Mesendoderm (in vitro differentiated cells): ENCODE measurements around the gene XPOT.

Experiments
- DNase-seq: peaks from one replicate; pipeline ENCODE4 v3.0.0; 2013
- H2AK5ac ChIP-seq: 2 replicates; pipeline ENCODE4 v1.6.1; 2013; ENCODE audit warnings: low read length, inconsistent platforms
- H2BK120ac ChIP-seq: 2 replicates; pipeline ENCODE4 v1.6.1; 2013; ENCODE audit warnings: low read depth, mild to moderate bottlenecking, low read length, moderate library complexity, mixed read lengths
- H2BK15ac ChIP-seq: replicated peaks from 2 replicates; pipeline ENCODE4 v1.6.1; 2013; ENCODE audit warnings: low read depth, mild to moderate bottlenecking, moderate library complexity
- H2BK5ac ChIP-seq: 2 replicates; pipeline ENCODE4 v1.6.1; 2013; ENCODE audit warnings: low read length, inconsistent platforms
- H3K18ac ChIP-seq: 2 replicates; pipeline ENCODE4 v1.6.1; 2013; ENCODE audit warnings: mild to moderate bottlenecking, low read length, mixed read lengths
- H3K23ac ChIP-seq: one replicate; pipeline ENCODE4 v1.6.1; 2013; ENCODE audit warnings: low read length
- H3K27ac ChIP-seq: 2 replicates; pipeline ENCODE4 v1.5.1; 2013; ENCODE audit warnings: low read depth, mild to moderate bottlenecking, inconsistent platforms, low read length, moderate library complexity
- H3K27me3 ChIP-seq: 2 replicates; pipeline ENCODE4 v1.6.1; 2013; ENCODE audit warnings: low read length, control low read depth, mild to moderate bottlenecking, inconsistent platforms; ENCODE audit not compliant: insufficient read depth, poor library complexity
- H3K36me3 ChIP-seq: 2 replicates; pipeline ENCODE4 v1.6.1; 2013; ENCODE audit warnings: low read length, inconsistent platforms; ENCODE audit not compliant: control insufficient read depth, insufficient read depth
- H3K4ac ChIP-seq: one replicate; pipeline ENCODE4 v1.6.1; 2013; ENCODE audit warnings: low read depth, mild to moderate bottlenecking, low read length, moderate library complexity
- H3K4me1 ChIP-seq: 2 replicates; pipeline ENCODE4 v1.6.1; 2013; ENCODE audit warnings: low read depth, low read length, inconsistent platforms; ENCODE audit not compliant: control insufficient read depth
- H3K4me2 ChIP-seq: 2 replicates; pipeline ENCODE4 v1.6.1; 2013; ENCODE audit warnings: low read length
- H3K4me3 ChIP-seq: 2 replicates; pipeline ENCODE4 v1.5.1; 2013; ENCODE audit warnings: mild to moderate bottlenecking, low read length
- H3K56ac ChIP-seq: one replicate; pipeline ENCODE4 v1.6.1; 2013; ENCODE audit warnings: low read length
- H3K79me1 ChIP-seq: 2 replicates; pipeline ENCODE4 v1.6.1; 2013; ENCODE audit warnings: low read length, inconsistent platforms
- H3K79me2 ChIP-seq: 2 replicates; pipeline ENCODE4 v1.6.1; 2013; ENCODE audit warnings: mild to moderate bottlenecking, low read length; ENCODE audit not compliant: control insufficient read depth, insufficient read depth
- H3K9ac ChIP-seq: 2 replicates; pipeline ENCODE4 v1.6.1; 2013; ENCODE audit warnings: low read length, inconsistent platforms
- H4K5ac ChIP-seq: one replicate; pipeline ENCODE4 v1.6.1; 2013; ENCODE audit warnings: low read length
- H4K8ac ChIP-seq: one replicate; pipeline ENCODE4 v1.6.1; 2013; ENCODE audit warnings: low read depth, mild to moderate bottlenecking, control low read depth, low read length, moderate library complexity
- WGBS: extraction: QIAGEN DNeasy Blood & Tissue Kit; methylation state at CpG from one replicate; pipeline ENCODE4 v1.1.7; 2013; ENCODE audit warnings: low lambda C conversion rate, missing lambda C conversion rate; ENCODE audit not compliant: insufficient coverage; ENCODE audit errors: extremely low coverage; 5-methylcytosine and 5-hydroxymethylcytosine counted together

The XPOT gene

GRCh38 chr12:64491718-64492117 is 87.5 kb downstream of the XPOT start:
- Histone ChIP-seq H3K4me2 (no peak overlapping the region), H4K8ac (no peak overlapping the region), H2BK120ac (no peak overlapping the region), H3K36me3 (no peaks in the 10 kb centered on the region), H3K23ac (no peak overlapping the region), H3K27ac (no peak overlapping the region), H3K4ac (no peak overlapping the region), H3K4me3 (no peak overlapping the region), H4K5ac (no peak overlapping the region), H2AK5ac (no peak overlapping the region), H3K4me1 (no peaks in the 10 kb centered on the region), H3K27me3 (no peaks in the 10 kb centered on the region), H2BK15ac (no peak overlapping the region), H3K56ac (no peak overlapping the region), H3K79me1 (no peaks in the 10 kb centered on the region), H3K79me2 (no peaks in the 10 kb centered on the region), H3K9ac (no peak overlapping the region), H2BK5ac (no peak overlapping the region), H3K18ac (no peak overlapping the region)
- no peak for DNase-seq
- no CpG with 5 or more reads among the region's 1 CpG for WGBS

- no peaks in the 10 kb centered on the region for H3K36me3 ChIP-seq
- H3K4ac ChIP-seq = no peak overlapping the region
- no peaks in the 10 kb centered on the region for H3K79me1 ChIP-seq
- no peaks in the 10 kb centered on the region for H3K4me1 ChIP-seq
- no peak overlapping the region for H2BK120ac ChIP-seq
- no peak overlapping the region for H2BK15ac ChIP-seq
- H3K18ac ChIP-seq = no peak overlapping the region
- H3K4me2 ChIP-seq = no peak overlapping the region
- H3K9ac ChIP-seq = no peak overlapping the region
- H3K4me3 ChIP-seq = no peak overlapping the region
- H2BK5ac ChIP-seq = no peak overlapping the region
- no peak overlapping the region for H3K56ac ChIP-seq
- H3K23ac ChIP-seq = no peak overlapping the region
- no peaks in the 10 kb centered on the region for H3K27me3 ChIP-seq
- H4K8ac ChIP-seq = no peak overlapping the region
- no peak overlapping the region for H4K5ac ChIP-seq
- DNase-seq = no peak
- no peak overlapping the region for H3K27ac ChIP-seq
- H2AK5ac ChIP-seq = no peak overlapping the region
- H3K79me2 ChIP-seq = no peaks in the 10 kb centered on the region
- WGBS = no CpG with 5 or more reads among the region's 3 CpGs
These were observed 89.3 kb downstream of the XPOT start for GRCh38 chr12:64493513-64493912.

GRCh38 chr12:64494998-64495729 is 91.0 kb downstream of the XPOT start:
- no peaks in the 10 kb centered on the region for H3K79me2 ChIP-seq
- H2BK120ac ChIP-seq = no peak overlapping the region
- no peak overlapping the region for H4K8ac ChIP-seq
- H3K23ac ChIP-seq = no peak overlapping the region
- no peaks in the 10 kb centered on the region for H3K4me1 ChIP-seq
- no peak overlapping the region for H3K4me2 ChIP-seq
- H3K18ac ChIP-seq = no peak overlapping the region
- no CpG with 5 or more reads among the region's 5 CpGs for WGBS
- H3K56ac ChIP-seq = no peak overlapping the region
- H4K5ac ChIP-seq = no peak overlapping the region
- no peak overlapping the region for H3K9ac ChIP-seq
- H2BK15ac ChIP-seq = no peak overlapping the region
- H2AK5ac ChIP-seq = no peak overlapping the region
- DNase-seq = no peak
- H3K4ac ChIP-seq = no peak overlapping the region
- H3K79me1 ChIP-seq = no peaks in the 10 kb centered on the region
- H3K27ac ChIP-seq = no peak overlapping the region
- H2BK5ac ChIP-seq = no peak overlapping the region
- no peaks in the 10 kb centered on the region for H3K27me3 ChIP-seq
- H3K36me3 ChIP-seq = no peaks in the 10 kb centered on the region
- no peak overlapping the region for H3K4me3 ChIP-seq

GRCh38 chr12:64496839-64497400 is 92.7 kb downstream of the XPOT start:
- H3K79me2 ChIP-seq = no peaks in the 10 kb centered on the region
- no peak for DNase-seq
- H4K8ac ChIP-seq = no peak overlapping the region
- no peak overlapping the region for H3K23ac ChIP-seq
- no peak overlapping the region for H3K18ac ChIP-seq
- no peak overlapping the region for H3K56ac ChIP-seq
- no peak overlapping the region for H2BK5ac ChIP-seq
- no CpG with 5 or more reads among the region's 2 CpGs for WGBS
- no peaks in the 10 kb centered on the region for H3K4me1 ChIP-seq
- H3K4me2 ChIP-seq = no peak overlapping the region
- no peak overlapping the region for H2BK120ac ChIP-seq
- H3K9ac ChIP-seq = no peak overlapping the region
- no peak overlapping the region for H2BK15ac ChIP-seq
- no peaks in the 10 kb centered on the region for H3K36me3 ChIP-seq
- no peak overlapping the region for H3K27ac ChIP-seq
- H4K5ac ChIP-seq = no peak overlapping the region
- H3K79me1 ChIP-seq = no peaks in the 10 kb centered on the region
- no peak overlapping the region for H2AK5ac ChIP-seq
- no peak overlapping the region for H3K4ac ChIP-seq
- H3K27me3 ChIP-seq = no peaks in the 10 kb centered on the region
- H3K4me3 ChIP-seq = no peak overlapping the region

- no peaks in the 10 kb centered on the region for H3K36me3 ChIP-seq
- no peak overlapping the region for H3K56ac ChIP-seq
- H2AK5ac ChIP-seq = no peak overlapping the region
- no peak overlapping the region for H2BK120ac ChIP-seq
- H4K8ac ChIP-seq = no peak overlapping the region
- no peak overlapping the region for H3K9ac ChIP-seq
- no peaks in the 10 kb centered on the region for H3K4me1 ChIP-seq
- H3K79me2 ChIP-seq = no peaks in the 10 kb centered on the region
- DNase-seq = no peak
- no peak overlapping the region for H4K5ac ChIP-seq
- no peak overlapping the region for H3K4me3 ChIP-seq
- no peaks in the 10 kb centered on the region for H3K79me1 ChIP-seq
- H3K27ac ChIP-seq = no peak overlapping the region
- no peak overlapping the region for H2BK5ac ChIP-seq
- H2BK15ac ChIP-seq = no peak overlapping the region
- H3K18ac ChIP-seq = no peak overlapping the region
- no peaks in the 10 kb centered on the region for H3K27me3 ChIP-seq
- H3K4me2 ChIP-seq = no peak overlapping the region
- WGBS = no CpG with 5 or more reads among the region's 1 CpG
- H3K4ac ChIP-seq = no peak overlapping the region
- H3K23ac ChIP-seq = no peak overlapping the region
These were observed 93.3 kb downstream of the XPOT start for GRCh38 chr12:64497484-64497883.

- H3K4ac ChIP-seq = no peak overlapping the region
- no peak overlapping the region for H2BK5ac ChIP-seq
- WGBS = no CpG with 5 or more reads among the region's 1 CpG
- H3K9ac ChIP-seq = no peak overlapping the region
- H2BK15ac ChIP-seq = no peak overlapping the region
- H3K79me2 ChIP-seq = no peaks in the 10 kb centered on the region
- no peak overlapping the region for H4K8ac ChIP-seq
- no peak for DNase-seq
- no peak overlapping the region for H3K4me2 ChIP-seq
- no peaks in the 10 kb centered on the region for H3K27me3 ChIP-seq
- H3K79me1 ChIP-seq = no peaks in the 10 kb centered on the region
- no peak overlapping the region for H3K23ac ChIP-seq
- H2AK5ac ChIP-seq = no peak overlapping the region
- no peaks in the 10 kb centered on the region for H3K36me3 ChIP-seq
- no peak overlapping the region for H3K56ac ChIP-seq
- no peaks in the 10 kb centered on the region for H3K4me1 ChIP-seq
- no peak overlapping the region for H3K4me3 ChIP-seq
- H2BK120ac ChIP-seq = no peak overlapping the region
- no peak overlapping the region for H3K18ac ChIP-seq
- no peak overlapping the region for H4K5ac ChIP-seq
- no peak overlapping the region for H3K27ac ChIP-seq
These were observed 93.7 kb downstream of the XPOT start for GRCh38 chr12:64497903-64498302.
